Daoy (cell line): ENCODE data around the gene KREMEN2. TPM values are rescaled to one million over a fixed set of nuclear protein-coding genes. Genes with fewer than 3 reads are reported as not detected.
"Not testable (repeated sequence)": the region's sequence is repeated elsewhere in the genome, so short reads cannot be mapped to it uniquely, and the experiment has no call there.

ENCODE experiments used
- DNase-seq: peaks from one replicate; pipeline ENCODE4 v3.0.0-alpha.2; 2015; ENCODE audit warnings: low read depth
- total RNA-seq: library from RNA; depleted of rRNA; stranded (reverse); fragments of >200 nt; shearing (Covaris generic); gene quantifications from 2 replicates; pipeline ENCODE4 v1.2.3, GENCODE V29; 2014; rRNA removed

Gene KREMEN2
- total RNA-seq: 0.39 and 1.3 TPM in 2 replicates

- peak; percentile 76 for DNase-seq
Measured at GRCh38 chr16:2963723-2964474, at the start of gene KREMEN2. KREMEN2 (plus strand) TSS chr16:2964275; CDS start chr16:2964521, 246 bp downstream.

- DNase-seq: peak; percentile 53
Measured at GRCh38 chr16:2915196-2915929, 48.7 kb upstream of the KREMEN2 start.

- peak; percentile 45 for DNase-seq
Measured at GRCh38 chr16:2919511-2920255, 44.4 kb upstream of the KREMEN2 start.

- DNase-seq: no peak
Measured at GRCh38 chr16:2923481-2923880, 40.6 kb upstream of the KREMEN2 start.

GRCh38 chr16:2924901-2925755, 38.9 kb upstream of the KREMEN2 start:
- peak; percentile 18 for DNase-seq

- DNase-seq: no peak
Measured at GRCh38 chr16:2925951-2926649, 38.0 kb upstream of the KREMEN2 start.

GRCh38 chr16:2926650-2926999, 37.5 kb upstream of the KREMEN2 start:
- no peak for DNase-seq

- peak; percentile 83 for DNase-seq
Measured at GRCh38 chr16:2927010-2927646, 36.9 kb upstream of the KREMEN2 start.

- DNase-seq: not testable (repeated sequence)
Measured at GRCh38 chr16:2928151-2928550, 35.9 kb upstream of the KREMEN2 start.

GRCh38 chr16:2928796-2929195, 35.3 kb upstream of the KREMEN2 start:
- DNase-seq: no peak

GRCh38 chr16:2929693-2930092, 34.4 kb upstream of the KREMEN2 start:
- DNase-seq: no peak

- DNase-seq: no peak
Measured at GRCh38 chr16:2930236-2930635, 33.8 kb upstream of the KREMEN2 start.

GRCh38 chr16:2931231-2931914, 32.7 kb upstream of the KREMEN2 start:
- DNase-seq: not testable (repeated sequence)

GRCh38 chr16:2933136-2933535, 30.9 kb upstream of the KREMEN2 start:
- no peak for DNase-seq

GRCh38 chr16:2933701-2934100, 30.4 kb upstream of the KREMEN2 start:
- no peak for DNase-seq

- DNase-seq: no peak
Measured at GRCh38 chr16:2934450-2934849, 29.6 kb upstream of the KREMEN2 start.

GRCh38 chr16:2936436-2937011, 27.6 kb upstream of the KREMEN2 start:
- DNase-seq: no peak

- DNase-seq: no peak
Measured at GRCh38 chr16:2937170-2937569, 26.9 kb upstream of the KREMEN2 start.

- no peak for DNase-seq
Measured at GRCh38 chr16:2938206-2938605, 25.9 kb upstream of the KREMEN2 start.
